GM23248 (cell line): ENCODE results near the gene XKR7. TPM values are rescaled to one million over a fixed set of nuclear protein-coding genes. Genes with fewer than 3 reads are reported as not detected.
"Not testable (repeated sequence)": the region's sequence is repeated elsewhere in the genome, so short reads cannot be mapped to it uniquely, and the experiment has no call there.

Source experiments
- DNase-seq: peaks from one replicate; pipeline ENCODE4 v3.0.0-alpha.2; 2015
- H2AFZ ChIP-seq: fragments of 200-600 bp; sonication (generic); 2 replicates; pipeline ENCODE4 v1.6.1; 2016; ENCODE audit warnings: antibody characterized with exemption
- H3F3A ChIP-seq: fragments of 200-600 bp; sonication (generic); 2 replicates; pipeline ENCODE4 v1.6.1; 2016; ENCODE audit warnings: mild to moderate bottlenecking, antibody characterized with exemption, mixed run types; ENCODE audit not compliant: insufficient read depth
- H3K27ac ChIP-seq: fragments of 200-600 bp; sonication (generic); 2 replicates; pipeline ENCODE4 v1.5.1; 2016; ENCODE audit warnings: mild to moderate bottlenecking
- H3K27me3 ChIP-seq: fragments of 200-600 bp; sonication (generic); replicated peaks from 2 replicates; pipeline ENCODE4 v1.6.1; 2016; ENCODE audit warnings: mild to moderate bottlenecking; ENCODE audit not compliant: insufficient read depth
- H3K36me3 ChIP-seq: fragments of 200-600 bp; sonication (generic); 2 replicates; pipeline ENCODE4 v1.6.1; 2016; ENCODE audit warnings: low read depth, mild to moderate bottlenecking
- H3K4me1 ChIP-seq: fragments of 200-600 bp; sonication (generic); 2 replicates; pipeline ENCODE4 v1.6.1; 2016; ENCODE audit warnings: mild to moderate bottlenecking; ENCODE audit not compliant: insufficient read depth
- H3K4me2 ChIP-seq: fragments of 200-600 bp; sonication (generic); one replicate; pipeline ENCODE4 v1.6.1; 2016; ENCODE audit warnings: mild to moderate bottlenecking; ENCODE audit not compliant: unreplicated experiment
- H3K4me3 ChIP-seq: fragments of 200-600 bp; sonication (generic); 2 replicates; pipeline ENCODE4 v1.5.1; 2016; ENCODE audit warnings: mild to moderate bottlenecking
- H3K79me2 ChIP-seq: fragments of 200-600 bp; sonication (generic); 2 replicates; pipeline ENCODE4 v1.6.1; 2016; ENCODE audit warnings: mild to moderate bottlenecking; ENCODE audit not compliant: insufficient read depth
- H3K9ac ChIP-seq: fragments of 200-600 bp; sonication (generic); 2 replicates; pipeline ENCODE4 v1.6.1; 2016; ENCODE audit warnings: mild to moderate bottlenecking
- H3K9me2 ChIP-seq: fragments of 200-600 bp; sonication (generic); 2 replicates; pipeline ENCODE4 v1.6.1; 2016; ENCODE audit warnings: mixed run types, mild to moderate bottlenecking, moderate library complexity; ENCODE audit not compliant: insufficient read depth
- H3K9me3 ChIP-seq: fragments of 200-600 bp; sonication (generic); one replicate; pipeline ENCODE4 v1.6.1; 2017; ENCODE audit warnings: low read depth
- H4K20me1 ChIP-seq: fragments of 200-600 bp; sonication (generic); 2 replicates; pipeline ENCODE4 v1.6.0; 2016; ENCODE audit not compliant: insufficient read depth
- EZH2 ChIP-seq: fragments of 200-600 bp; sonication (generic); IDR thresholded peaks from 2 replicates; pipeline ENCODE4 v1.6.1; 2018; ENCODE audit warnings: antibody characterized with exemption, mild to moderate bottlenecking; ENCODE audit not compliant: insufficient read depth, poor library complexity, severe bottlenecking
- EZH2phosphoT487 ChIP-seq: fragments of 200-600 bp; sonication (generic); IDR thresholded peaks from 2 replicates; pipeline ENCODE4 v1.6.1; 2018; ENCODE audit warnings: antibody characterized with exemption, moderate library complexity, mild to moderate bottlenecking, low read depth; ENCODE audit not compliant: insufficient read depth
- WGBS, 2 experiments: methylation state at CpG; one replicate each; pipeline ENCODE4 v1.1.6; 2015 to 2017; ENCODE audit warnings: low lambda C conversion rate in 2 of 2, low coverage in 1 of 2; ENCODE audit errors: missing lambda C conversion rate in 2 of 2; 5-methylcytosine and 5-hydroxymethylcytosine counted together
- in situ Hi-C: fragments of 300-500 bp; cut with MboI; formaldehyde crosslinking; loops from 2 replicates; pipeline ENCODE4 v1.15.0; 2020
- polyA plus RNA-seq: library from polyadenylated mRNA; unstranded; fragments of >200 nt; fragmentation: Nextera tagmentation; extraction: Ambion mirVana; gene quantifications from 2 replicates; pipeline ENCODE4 v1.2.1, GENCODE V29; 2016
- total RNA-seq: library from RNA; depleted of rRNA; stranded (reverse); fragments of >200 nt; shearing (Covaris generic); gene quantifications from 2 replicates; pipeline ENCODE4 v1.2.3, GENCODE V29; 2014

Gene XKR7
- total and polyA plus RNA-seq, 2 experiments from 2014 or later = not detected

GRCh38 chr20:31927627-31928159 is 40.3 kb upstream of the XKR7 start:
- Histone ChIP-seq H3K27ac (no peak overlapping the region), H3K4me3 (no peak overlapping the region), H3K9me2 (no peaks in the 10 kb centered on the region), H3K4me1 (no peaks in the 10 kb centered on the region), H2AFZ (no peak overlapping the region), H3K27me3 (peaks cover 33% of the 10 kb centered on the region), H3K79me2 (no peaks in the 10 kb centered on the region), H4K20me1 (no peaks in the 10 kb centered on the region), H3K9me3 (no peaks in the 10 kb centered on the region), H3K36me3 (no peaks in the 10 kb centered on the region), H3K9ac (no peak overlapping the region), H3K4me2 (no peak overlapping the region), H3F3A (no peaks in the 10 kb centered on the region)
- in situ Hi-C loops = no loop called here
- DNase-seq = no peak
- WGBS, 2 experiments = 52 to 55% methylated on average over 8 of the region's 8 CpGs
- TF ChIP-seq EZH2phosphoT487 (no peak), EZH2 (no peak)

- H3K9me2 ChIP-seq, H3K4me1 ChIP-seq, H3K4me3 ChIP-seq, H3K4me2 ChIP-seq, DNase-seq, H3K9me3 ChIP-seq, H3K27ac ChIP-seq, H2AFZ ChIP-seq, H4K20me1 ChIP-seq, H3K36me3 ChIP-seq, H3K79me2 ChIP-seq, H3F3A ChIP-seq, H3K9ac ChIP-seq, in situ Hi-C loops: not testable (repeated sequence)
- whole genome bisulfite sequencing, 2 experiments = 38 to 43% methylated on average over 4 of the region's 4 CpGs
- H3K27me3 ChIP-seq = peaks cover 29% of the 10 kb centered on the region
Observed at GRCh38 chr20:31929631-31930030, 38.3 kb upstream of the XKR7 start.

- Histone ChIP-seq H3K27me3 (peaks cover 29% of the 10 kb centered on the region), H4K20me1 (no peaks in the 10 kb centered on the region), H2AFZ (no peak overlapping the region), H3K4me2 (no peak overlapping the region), H3F3A (no peaks in the 10 kb centered on the region), H3K4me1 (no peaks in the 10 kb centered on the region), H3K79me2 (no peaks in the 10 kb centered on the region), H3K36me3 (no peaks in the 10 kb centered on the region), H3K9me2 (no peaks in the 10 kb centered on the region), H3K9me3 (no peaks in the 10 kb centered on the region), H3K27ac (no peak overlapping the region), H3K9ac (no peak overlapping the region), H3K4me3 (no peak overlapping the region)
- 23 to 35% methylated on average over 5 of the region's 5 CpGs for WGBS, 2 experiments
- TF ChIP-seq EZH2 (no peak), EZH2phosphoT487 (no peak)
- DNase-seq = no peak
- in situ Hi-C loops = no loop called here
Observed at GRCh38 chr20:31930779-31931178, 37.2 kb upstream of the XKR7 start.

- no peaks in the 10 kb centered on the region for H3K4me1 ChIP-seq
- H3K36me3 ChIP-seq = no peaks in the 10 kb centered on the region
- no peaks in the 10 kb centered on the region for H3K9me3 ChIP-seq
- no peak overlapping the region for H3K9ac ChIP-seq
- in situ Hi-C loops = no loop called here
- no peaks in the 10 kb centered on the region for H3K79me2 ChIP-seq
- DNase-seq = no peak
- H3F3A ChIP-seq = no peaks in the 10 kb centered on the region
- no peak overlapping the region for H2AFZ ChIP-seq
- no peak overlapping the region for H3K4me3 ChIP-seq
- H3K4me2 ChIP-seq = no peak overlapping the region
- H3K27me3 ChIP-seq = peaks cover 15% of the 10 kb centered on the region
- 65 to 67% methylated on average over 10 of the region's 10 CpGs for WGBS, 2 experiments
- H3K9me2 ChIP-seq = no peaks in the 10 kb centered on the region
- TF ChIP-seq EZH2phosphoT487 = no peak
- no peak for TF ChIP-seq EZH2
- H4K20me1 ChIP-seq = no peaks in the 10 kb centered on the region
- H3K27ac ChIP-seq = no peak overlapping the region
Observed at GRCh38 chr20:31933698-31934097, 34.3 kb upstream of the XKR7 start.

GRCh38 chr20:31934491-31934890 is 33.5 kb upstream of the XKR7 start:
- Histone ChIP-seq H3K9me3 (no peaks in the 10 kb centered on the region), H2AFZ (no peak overlapping the region), H3K9ac (no peak overlapping the region), H3F3A (no peaks in the 10 kb centered on the region), H4K20me1 (no peaks in the 10 kb centered on the region), H3K27me3 (peaks cover 7% of the 10 kb centered on the region), H3K9me2 (no peaks in the 10 kb centered on the region), H3K4me3 (no peak overlapping the region), H3K27ac (no peak overlapping the region), H3K36me3 (no peaks in the 10 kb centered on the region), H3K4me1 (no peaks in the 10 kb centered on the region), H3K79me2 (no peaks in the 10 kb centered on the region), H3K4me2 (no peak overlapping the region)
- no peak for DNase-seq
- TF ChIP-seq EZH2 (no peak), EZH2phosphoT487 (no peak)
- WGBS, 2 experiments = 71% methylated on average over 14 of the region's 14 CpGs
- in situ Hi-C loops = no loop called here
